ENCODE measurements around the gene TRAF2.

TRAF2 gene

GRCh38 chr9:136916330-136917184 lies 30.2 kb downstream of the TRAF2 start:
- no peak for DNase-seq

- DNase-seq: no peak
Measured at GRCh38 chr9:136917902-136918301, 31.6 kb downstream of the TRAF2 start.

- DNase-seq: no peak
Measured at GRCh38 chr9:136920069-136920468, 33.8 kb downstream of the TRAF2 start.

- DNase-seq: no peak
Measured at GRCh38 chr9:136920734-136921231, 34.5 kb downstream of the TRAF2 start.

- DNase-seq: no peak
Measured at GRCh38 chr9:136921307-136921706, 35.0 kb downstream of the TRAF2 start.

- no peak for DNase-seq
Measured at GRCh38 chr9:136921718-136922117, 35.4 kb downstream of the TRAF2 start.

- no peak for DNase-seq
Measured at GRCh38 chr9:136922540-136922939, 36.2 kb downstream of the TRAF2 start.

GRCh38 chr9:136923881-136924280 lies 37.6 kb downstream of the TRAF2 start:
- no peak for DNase-seq

GRCh38 chr9:136925414-136926153 lies 39.3 kb downstream of the TRAF2 start:
- DNase-seq: no peak

- no peak for DNase-seq
Measured at GRCh38 chr9:136926154-136926704, 39.9 kb downstream of the TRAF2 start.

GRCh38 chr9:136926749-136927148 lies 40.4 kb downstream of the TRAF2 start:
- DNase-seq: no peak

GRCh38 chr9:136927343-136928271 lies 41.3 kb downstream of the TRAF2 start:
- DNase-seq: no peak

- DNase-seq: no peak
Measured at GRCh38 chr9:136928591-136928990, 42.3 kb downstream of the TRAF2 start.

GRCh38 chr9:136930014-136930413 lies 43.7 kb downstream of the TRAF2 start:
- no peak for DNase-seq

GRCh38 chr9:136931611-136932130 lies 45.4 kb downstream of the TRAF2 start:
- DNase-seq: no peak

- DNase-seq: no peak
Measured at GRCh38 chr9:136934277-136934676, 48.0 kb downstream of the TRAF2 start.

GRCh38 chr9:136935651-136936050 lies 49.3 kb downstream of the TRAF2 start:
- no peak for DNase-seq

- DNase-seq: no peak
Measured at GRCh38 chr9:136936645-136937170, 50.4 kb downstream of the TRAF2 start.

GRCh38 chr9:136937186-136938001 lies 51.1 kb downstream of the TRAF2 start:
- DNase-seq: no peak

GRCh38 chr9:136939431-136939995 lies 53.2 kb downstream of the TRAF2 start:
- DNase-seq: no peak

Measured in CD4-positive, alpha-beta T cell treated with Interferon gamma for 1 hour (primary cell).